HCT116 (cell line): Measurements from ENCODE around the gene SDCCAG8. TPM values are rescaled to one million over a fixed set of nuclear protein-coding genes. Genes with fewer than 3 reads are reported as not detected.

ENCODE experiments used
- ATAC-seq: fragments of 200-7000 bp; cut with Tn5 transposase; 2 replicates; pipeline ENCODE4 v1.9.1; 2020; ENCODE audit warnings: mild to moderate bottlenecking, moderate library complexity
- BruUV-seq: library from RNA; stranded (reverse); fragments of 400-500 nt; replicated peaks from 2 replicates; lab custom pipeline; 2021; lab: Mats Ljungman, UMichigan
- CTCF ChIA-PET: fragments of 300-600 bp; sonication (Branson Sonifier 250); formaldehyde crosslinking; loops from one replicate; lab custom pipeline; 2021; ENCODE audit warnings: antibody characterized with exemption; lab: Charles Lee
- POLR2A ChIA-PET: fragments of 300-600, 350-600 bp; sonication (Branson Sonifier 250); formaldehyde crosslinking; loops from one replicate; lab custom pipeline; 2021; ENCODE audit warnings: antibody characterized with exemption; lab: Charles Lee
- RAD21 ChIA-PET, 2 experiments: fragments of 300-600 bp; sonication (Branson Sonifier 250); formaldehyde crosslinking; loops; one replicate each; lab custom pipeline; 2023; ENCODE audit warnings: low total read pairs in 2 of 2; ENCODE audit not compliant: uncharacterized antibody in 2 of 2, unreplicated experiment in 2 of 2, low non-redundant PET in 1 of 2; lab: Charles Lee
- DNase-seq: peaks from one replicate; pipeline ENCODE4 v3.0.0-alpha.2; 2010; ENCODE audit warnings: low read depth, low spot score
- H2AFZ ChIP-seq: fragments of 200-600 bp; shearing (Covaris generic), sonication (generic); 2 replicates; pipeline ENCODE4 v1.6.1; 2017; ENCODE audit warnings: low read depth, mixed run types, mixed read lengths, antibody characterized with exemption, low read length; ENCODE audit not compliant: poor library complexity, severe bottlenecking
- H3K27ac ChIP-seq: 2 replicates; pipeline ENCODE4 v1.5.1; 2012; ENCODE audit warnings: low read depth, low read length
- H3K27me3 ChIP-seq: fragments of 200-600 bp; sonication (generic); 2 replicates; pipeline ENCODE4 v1.6.1; 2016; ENCODE audit warnings: mixed run types, low read length, mixed read lengths; ENCODE audit not compliant: insufficient read depth
- H3K36me3 ChIP-seq, 2 experiments: fragments of 200-500 bp in 1 of 2; fragments of 200-600 bp in 1 of 2; sonication (Bioruptor generic) in 1 of 2; sonication (generic) in 1 of 2; 2 replicates each; pipeline versions ENCODE4 v1.5.1 to v1.6.1; 2014 to 2016; ENCODE audit warnings: low read length in 2 of 2, inconsistent platforms in 1 of 2, mixed read lengths in 1 of 2, mixed run types in 1 of 2; ENCODE audit not compliant: insufficient read depth in 2 of 2, control insufficient read depth in 1 of 2
- H3K4me1 ChIP-seq, 2 experiments: fragments of 200-600 bp in 1 of 2; sonication (generic) in 1 of 2; 2 replicates each; pipeline versions ENCODE4 v1.5.1 to v1.6.1; 2012 to 2017; ENCODE audit warnings: low read length in 2 of 2, inconsistent platforms in 1 of 2, mild to moderate bottlenecking in 1 of 2, mixed read lengths in 1 of 2, mixed run types in 1 of 2, moderate library complexity in 1 of 2; ENCODE audit not compliant: insufficient read depth in 2 of 2, control insufficient read depth in 1 of 2
- H3K4me2 ChIP-seq: fragments of 200-600 bp; sonication (generic); 2 replicates; pipeline ENCODE4 v1.6.1; 2017; ENCODE audit warnings: mixed run types, low read length, mixed read lengths
- H3K4me3 ChIP-seq, 2 experiments: fragments of 200-600 bp in 1 of 2; sonication (generic) in 1 of 2; replicated peaks in 1 of 2; 2 replicates each; pipeline ENCODE4 v1.5.1; 2011 to 2016; ENCODE audit warnings: low read length in 2 of 2, control low read depth in 1 of 2, low read depth in 1 of 2, mild to moderate bottlenecking in 1 of 2, mixed read lengths in 1 of 2, mixed run types in 1 of 2
- H3K79me2 ChIP-seq: fragments of 200-600 bp; sonication (generic); 2 replicates; pipeline ENCODE4 v1.6.1; 2017; ENCODE audit warnings: mild to moderate bottlenecking, mixed run types, low read length, moderate library complexity, mixed read lengths; ENCODE audit not compliant: insufficient read depth
- H3K9ac ChIP-seq: fragments of 200-600 bp; sonication (generic); 2 replicates; pipeline ENCODE4 v1.6.1; 2016; ENCODE audit warnings: low read length, mixed read lengths
- H3K9me2 ChIP-seq: fragments of 200-600 bp; sonication (generic), shearing (Covaris generic); 2 replicates; pipeline ENCODE4 v1.6.1; 2017; ENCODE audit warnings: mixed run types, mild to moderate bottlenecking, moderate library complexity; ENCODE audit not compliant: insufficient read depth
- H3K9me3 ChIP-seq, 2 experiments: fragments of 200-500 bp in 1 of 2; fragments of 200-600 bp in 1 of 2; sonication (Bioruptor generic) in 1 of 2; sonication (generic) in 1 of 2; 2 replicates each; pipeline ENCODE4 v1.6.1; 2014 to 2017; ENCODE audit warnings: low read length in 2 of 2, mixed read lengths in 2 of 2, inconsistent platforms in 1 of 2, low read depth in 1 of 2, mild to moderate bottlenecking in 1 of 2, mixed run types in 1 of 2, moderate library complexity in 1 of 2; ENCODE audit not compliant: control insufficient read depth in 1 of 2, insufficient read depth in 1 of 2
- H4K20me1 ChIP-seq: fragments of 200-600 bp; sonication (generic), shearing (Covaris generic); 2 replicates; pipeline ENCODE4 v1.6.1; 2017; ENCODE audit warnings: mixed run types, mild to moderate bottlenecking, moderate library complexity; ENCODE audit not compliant: insufficient read depth
- CTCF ChIP-seq, 3 experiments: fragments of 200-600 bp in 1 of 3; sonication (generic) in 1 of 3; IDR thresholded peaks in 2 of 3; conservative IDR thresholded peaks in 1 of 3; 2 replicates each; pipeline ENCODE4 v1.5.1; 2012 to 2017; ENCODE audit warnings: low read depth in 2 of 3, low read length in 2 of 3, antibody characterized with exemption in 1 of 3, borderline replicate concordance in 1 of 3, control low read depth in 1 of 3, mild to moderate bottlenecking in 1 of 3, mixed read lengths in 1 of 3, mixed run types in 1 of 3, moderate library complexity in 1 of 3; ENCODE audit not compliant: insufficient read depth in 1 of 3
- ELF1 ChIP-seq: IDR thresholded peaks from 2 replicates; pipeline ENCODE4 v1.6.1; 2012; ENCODE audit warnings: low read depth, borderline replicate concordance
- EZH2phosphoT487 ChIP-seq: fragments of 200-600 bp; IDR thresholded peaks from 2 replicates; pipeline ENCODE4 v1.6.1; 2018; ENCODE audit warnings: antibody characterized with exemption, borderline replicate concordance
- FOSL1 ChIP-seq: IDR thresholded peaks from 2 replicates; pipeline ENCODE4 v1.6.1; 2012; ENCODE audit warnings: low read depth
- REST ChIP-seq: IDR thresholded peaks from 2 replicates; pipeline ENCODE4 v1.6.1; 2012; ENCODE audit warnings: low read depth
- SP1 ChIP-seq: IDR thresholded peaks from 2 replicates; pipeline ENCODE4 v1.6.1; 2012; ENCODE audit warnings: low read depth
- ZBTB33 ChIP-seq: IDR thresholded peaks from 2 replicates; pipeline ENCODE4 v1.6.1; 2011; ENCODE audit warnings: mild to moderate bottlenecking, low read length, moderate library complexity; ENCODE audit not compliant: insufficient replicate concordance; ENCODE audit errors: extremely low read depth
- ZFX ChIP-seq: fragments of 450-650 bp; IDR thresholded peaks from 2 replicates; pipeline ENCODE4 v1.6.1; 2017
- intact Hi-C: fragments of 100-400 bp; cut with micrococcal nuclease; formaldehyde crosslinking; loops from 2 replicates; pipeline ENCODE4 v1.10.0; 2022
- total RNA-seq: library from RNA; stranded (reverse); gene quantifications from one replicate; pipeline ENCODE4 v1.2.1, GENCODE V29; 2021; ENCODE audit not compliant: unreplicated experiment

SDCCAG8 gene
- total RNA-seq, 1 experiment from 2014 or later = 38.2 TPM

- no peak for TF ChIP-seq ZBTB33
- TF ChIP-seq ZFX = no peak
- no peak for TF ChIP-seq SP1
- TF ChIP-seq FOSL1 = no peak
- TF ChIP-seq ELF1 = no peak
- no peak for TF ChIP-seq CTCF (IDR thresholded peaks at IDR 0.05 in 2 of 3, conservative IDR thresholded peaks at IDR 0.05 in 1 of 3; ENCODE audit: borderline replicate concordance in 1 of 3, insufficient read depth in 1 of 3, low read depth in 2 of 3, low read length in 2 of 3)
- TF ChIP-seq EZH2phosphoT487 = no peak
- no peak for TF ChIP-seq REST
- ChIA-PET CTCF (no interaction called here), RAD21 (no interaction called here), POLR2A (no interaction called here)
- Histone ChIP-seq H3K27ac (no peak overlapping the region), H3K9me3 (no peaks in the 10 kb centered on the region), H3K27me3 (no peaks in the 10 kb centered on the region), H3K79me2 (no peaks in the 10 kb centered on the region), H2AFZ (no peak overlapping the region), H4K20me1 (no peaks in the 10 kb centered on the region), H3K9ac (no peak overlapping the region), H3K36me3 (no peaks in the 10 kb centered on the region), H3K4me2 (no peak overlapping the region), H3K4me1 (no peaks in the 10 kb centered on the region), H3K9me2 (no peaks in the 10 kb centered on the region), H3K4me3 (no peak overlapping the region)
- no peak for ATAC-seq
- intact Hi-C loops = no loop called here
- DNase-seq = no peak
- BruUV-seq = no TSS peak
These were observed 150.6 kb downstream of the SDCCAG8 start for GRCh38 chr1:243406424-243406823.
